Measurements from ENCODE around the gene AGPAT4.

The AGPAT4 gene

DNA sequence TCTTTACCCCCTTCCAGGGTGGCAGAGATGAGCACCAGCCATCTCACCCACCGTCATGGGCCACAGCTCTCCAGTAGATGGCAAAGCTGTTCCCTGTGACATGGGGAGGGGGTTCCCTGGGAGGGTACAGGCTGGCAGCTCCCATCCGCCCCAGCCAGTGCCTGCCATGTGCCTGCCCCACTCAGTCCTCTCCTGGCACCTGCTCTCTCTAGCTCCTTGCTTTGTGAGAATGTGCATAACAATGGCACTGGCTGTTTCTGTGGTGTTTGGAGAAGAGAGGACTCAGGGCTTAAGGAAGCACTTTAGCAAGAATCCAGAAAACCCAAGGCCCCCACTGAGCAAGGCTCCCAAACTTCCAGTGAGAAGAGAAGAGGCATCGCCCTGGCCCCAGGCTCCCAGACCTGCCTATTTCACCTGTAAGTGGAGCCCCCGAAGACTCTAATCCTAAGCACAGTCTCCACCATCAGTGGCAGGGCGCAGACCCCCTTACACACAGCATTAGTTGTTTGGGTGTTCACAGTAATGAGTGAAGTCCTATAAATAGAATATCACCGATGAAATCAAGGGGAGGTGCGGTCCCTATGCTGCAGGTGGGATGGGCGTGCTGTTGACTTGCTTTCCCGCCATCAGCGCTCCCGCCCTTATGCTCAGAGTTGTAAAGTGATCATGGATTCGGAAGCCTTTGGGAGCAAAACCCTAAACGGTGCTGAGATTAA is 110.2 kb downstream of the AGPAT4 start:
- no peaks in the 10 kb centered on the region for H3K36me3 ChIP-seq (ENCODE audit: insufficient read depth, low read length)
- no peaks in the 10 kb centered on the region for H3K9me2 ChIP-seq (replicated peaks; ENCODE audit: low read depth, low read length)
- no peak overlapping the region for H3K4me3 ChIP-seq (ENCODE audit: low read length, poor library complexity, severe bottlenecking)
- H2AFZ ChIP-seq (ENCODE audit: low read length): no peak overlapping the region
- H3K4me1 ChIP-seq (ENCODE audit: insufficient read depth, low read length, poor library complexity, severe bottlenecking): no peaks in the 10 kb centered on the region
- TF ChIP-seq, protein P1, sequence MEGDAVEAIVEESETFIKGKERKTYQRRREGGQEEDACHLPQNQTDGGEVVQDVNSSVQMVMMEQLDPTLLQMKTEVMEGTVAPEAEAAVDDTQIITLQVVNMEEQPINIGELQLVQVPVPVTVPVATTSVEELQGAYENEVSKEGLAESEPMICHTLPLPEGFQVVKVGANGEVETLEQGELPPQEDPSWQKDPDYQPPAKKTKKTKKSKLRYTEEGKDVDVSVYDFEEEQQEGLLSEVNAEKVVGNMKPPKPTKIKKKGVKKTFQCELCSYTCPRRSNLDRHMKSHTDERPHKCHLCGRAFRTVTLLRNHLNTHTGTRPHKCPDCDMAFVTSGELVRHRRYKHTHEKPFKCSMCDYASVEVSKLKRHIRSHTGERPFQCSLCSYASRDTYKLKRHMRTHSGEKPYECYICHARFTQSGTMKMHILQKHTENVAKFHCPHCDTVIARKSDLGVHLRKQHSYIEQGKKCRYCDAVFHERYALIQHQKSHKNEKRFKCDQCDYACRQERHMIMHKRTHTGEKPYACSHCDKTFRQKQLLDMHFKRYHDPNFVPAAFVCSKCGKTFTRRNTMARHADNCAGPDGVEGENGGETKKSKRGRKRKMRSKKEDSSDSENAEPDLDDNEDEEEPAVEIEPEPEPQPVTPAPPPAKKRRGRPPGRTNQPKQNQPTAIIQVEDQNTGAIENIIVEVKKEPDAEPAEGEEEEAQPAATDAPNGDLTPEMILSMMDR (conservative IDR thresholded peaks at IDR 0.05; ENCODE audit: low read length): no peak
- TF ChIP-seq EZH2phosphoT487 (IDR thresholded peaks at IDR 0.05; ENCODE audit: borderline replicate concordance): no peak
- H4K20me1 ChIP-seq (ENCODE audit: insufficient read depth, low read length, poor library complexity, severe bottlenecking): no peaks in the 10 kb centered on the region
- H3K4me2 ChIP-seq (ENCODE audit: low read depth, low read length, poor library complexity, severe bottlenecking): no peak overlapping the region
- no peak overlapping the region for H3K9ac ChIP-seq (ENCODE audit: low read depth, low read length, poor library complexity, severe bottlenecking)
- H3F3A ChIP-seq (ENCODE audit: low read depth): no peaks in the 10 kb centered on the region
- no peaks in the 10 kb centered on the region for H3K27me3 ChIP-seq (ENCODE audit: insufficient read depth, low read length, poor library complexity, severe bottlenecking)
- H3K9me3 ChIP-seq (ENCODE audit: insufficient read depth, low read depth, low read length): no peaks in the 10 kb centered on the region
- no peaks in the 10 kb centered on the region for H3K79me2 ChIP-seq (ENCODE audit: insufficient read depth, low read length)

DNA sequence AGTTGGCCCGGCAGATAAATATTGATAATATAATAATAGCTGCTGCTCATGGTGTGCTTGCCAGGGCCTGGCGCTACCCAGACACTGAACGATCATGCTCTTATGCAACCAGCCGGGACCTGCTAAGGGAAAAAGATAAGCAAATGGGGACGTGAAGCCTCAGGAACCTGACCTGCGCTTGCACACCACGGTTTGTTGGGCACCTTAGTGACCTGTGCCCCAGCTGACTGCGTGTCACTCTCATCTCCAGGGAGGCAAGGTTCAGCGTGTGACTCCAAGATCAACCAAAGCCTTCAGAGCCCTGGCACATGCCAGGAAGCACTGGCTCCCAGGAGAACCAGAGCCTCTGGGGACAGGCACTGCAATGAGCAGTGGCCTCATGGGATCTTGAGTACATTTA is 111.1 kb downstream of the AGPAT4 start:
- Histone ChIP-seq H3K4me1 (ENCODE audit: insufficient read depth, low read length, poor library complexity, severe bottlenecking) (no peaks in the 10 kb centered on the region), H3K27me3 (ENCODE audit: insufficient read depth, low read length, poor library complexity, severe bottlenecking) (no peaks in the 10 kb centered on the region), H4K20me1 (ENCODE audit: insufficient read depth, low read length, poor library complexity, severe bottlenecking) (no peaks in the 10 kb centered on the region), H3K79me2 (ENCODE audit: insufficient read depth, low read length) (no peaks in the 10 kb centered on the region), H3K9me2 (replicated peaks; ENCODE audit: low read depth, low read length) (no peaks in the 10 kb centered on the region), H2AFZ (ENCODE audit: low read length) (no peak overlapping the region), H3F3A (ENCODE audit: low read depth) (no peaks in the 10 kb centered on the region), H3K4me2 (ENCODE audit: low read depth, low read length, poor library complexity, severe bottlenecking) (no peak overlapping the region), H3K9ac (ENCODE audit: low read depth, low read length, poor library complexity, severe bottlenecking) (no peak overlapping the region), H3K4me3 (ENCODE audit: low read length, poor library complexity, severe bottlenecking) (no peak overlapping the region), H3K9me3 (ENCODE audit: insufficient read depth, low read depth, low read length) (no peaks in the 10 kb centered on the region), H3K36me3 (ENCODE audit: insufficient read depth, low read length) (no peaks in the 10 kb centered on the region)
- TF ChIP-seq, protein P1 (conservative IDR thresholded peaks at IDR 0.05; ENCODE audit: low read length): no peak
- TF ChIP-seq EZH2phosphoT487 (IDR thresholded peaks at IDR 0.05; ENCODE audit: borderline replicate concordance): no peak

DNA sequence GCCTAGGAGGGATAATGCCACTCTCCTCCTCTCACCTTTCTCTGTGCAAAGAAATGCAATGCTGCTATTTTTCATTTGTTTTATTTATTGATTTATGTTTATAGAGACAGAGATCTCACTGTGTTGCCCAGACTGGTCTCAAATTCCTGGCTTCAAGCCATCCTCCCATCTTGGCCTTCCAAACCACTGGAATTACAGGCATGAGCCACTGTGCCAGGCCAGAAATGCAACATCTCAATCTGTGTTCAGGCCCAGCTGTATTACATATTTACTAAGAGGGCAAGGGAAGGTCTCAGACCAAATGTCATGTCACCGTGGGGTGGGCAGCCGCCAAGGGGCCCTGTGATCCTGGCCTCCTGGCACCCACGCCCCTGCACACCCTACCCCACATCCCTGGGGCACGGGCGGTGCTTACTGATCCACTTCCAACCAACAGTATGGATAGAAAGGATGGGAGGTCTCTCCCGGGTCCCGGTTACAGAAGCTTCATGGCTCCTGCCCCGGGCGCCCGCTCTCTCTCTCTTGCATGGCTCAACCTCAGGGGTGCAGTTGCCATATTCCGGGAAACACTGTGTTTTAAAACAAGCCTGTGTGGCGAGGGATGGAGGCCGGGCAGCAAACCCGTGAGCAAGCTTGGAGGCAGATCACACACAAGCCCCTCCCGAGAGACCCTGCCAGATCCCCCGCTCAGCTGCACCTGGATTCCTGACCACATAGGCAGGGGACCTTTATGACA is 111.8 kb downstream of the AGPAT4 start:
- Histone ChIP-seq H3K4me3 (ENCODE audit: low read length, poor library complexity, severe bottlenecking) (no peak overlapping the region), H3K9ac (ENCODE audit: low read depth, low read length, poor library complexity, severe bottlenecking) (no peak overlapping the region), H3K9me2 (replicated peaks; ENCODE audit: low read depth, low read length) (no peaks in the 10 kb centered on the region), H3K9me3 (ENCODE audit: insufficient read depth, low read depth, low read length) (no peaks in the 10 kb centered on the region), H3K79me2 (ENCODE audit: insufficient read depth, low read length) (no peaks in the 10 kb centered on the region), H3F3A (ENCODE audit: low read depth) (no peaks in the 10 kb centered on the region), H3K4me1 (ENCODE audit: insufficient read depth, low read length, poor library complexity, severe bottlenecking) (no peaks in the 10 kb centered on the region), H3K36me3 (ENCODE audit: insufficient read depth, low read length) (no peaks in the 10 kb centered on the region), H2AFZ (ENCODE audit: low read length) (no peak overlapping the region), H3K4me2 (ENCODE audit: low read depth, low read length, poor library complexity, severe bottlenecking) (no peak overlapping the region), H4K20me1 (ENCODE audit: insufficient read depth, low read length, poor library complexity, severe bottlenecking) (no peaks in the 10 kb centered on the region), H3K27me3 (ENCODE audit: insufficient read depth, low read length, poor library complexity, severe bottlenecking) (no peaks in the 10 kb centered on the region)
- TF ChIP-seq, protein P1 (conservative IDR thresholded peaks at IDR 0.05; ENCODE audit: low read length): no peak
- no peak for TF ChIP-seq EZH2phosphoT487 (IDR thresholded peaks at IDR 0.05; ENCODE audit: borderline replicate concordance)
